ENCODE results near the gene JHY.

Gene JHY

GRCh38 chr11:122871302-122871701 lies 11.3 kb upstream of the JHY start:
- DNase-seq (ENCODE audit: low read depth): no peak

GRCh38 chr11:122872046-122872445 lies 10.5 kb upstream of the JHY start:
- no peak for DNase-seq (ENCODE audit: low read depth)

- DNase-seq (ENCODE audit: low read depth): no peak
Observed at GRCh38 chr11:122874991-122875390, 7.6 kb upstream of the JHY start.

GRCh38 chr11:122877732-122878131 lies 4.8 kb upstream of the JHY start:
- DNase-seq (ENCODE audit: low read depth): no peak

- no peak for DNase-seq (ENCODE audit: low read depth)
Observed at GRCh38 chr11:122879785-122880184, 2.8 kb upstream of the JHY start.

GRCh38 chr11:122882857-122883645 lies 492 bp downstream of the JHY start:
- DNase-seq (ENCODE audit: low read depth): peak; percentile 72

GRCh38 chr11:122883646-122883979 lies 1.1 kb downstream of the JHY start:
- no peak for DNase-seq (ENCODE audit: low read depth)

- no peak for DNase-seq (ENCODE audit: low read depth)
Observed at GRCh38 chr11:122888162-122888561, 5.6 kb downstream of the JHY start.

- no peak for DNase-seq (ENCODE audit: low read depth)
Observed at GRCh38 chr11:122893131-122893530, 10.6 kb downstream of the JHY start.

- no peak for DNase-seq (ENCODE audit: low read depth)
Observed at GRCh38 chr11:122895563-122895962, 13.0 kb downstream of the JHY start.

GRCh38 chr11:122897606-122898210 lies 15.1 kb downstream of the JHY start:
- DNase-seq (ENCODE audit: low read depth): peak; percentile 85

GRCh38 chr11:122898799-122899198 lies 16.2 kb downstream of the JHY start:
- no peak for DNase-seq (ENCODE audit: low read depth)

- no peak for DNase-seq (ENCODE audit: low read depth)
Observed at GRCh38 chr11:122900587-122901202, 18.1 kb downstream of the JHY start.

GRCh38 chr11:122902951-122903350 lies 20.4 kb downstream of the JHY start:
- DNase-seq (ENCODE audit: low read depth): no peak

- DNase-seq (ENCODE audit: low read depth): peak; percentile 37
Observed at GRCh38 chr11:122910775-122911174, 28.2 kb downstream of the JHY start.

- peak; percentile 50 for DNase-seq (ENCODE audit: low read depth)
Observed at GRCh38 chr11:122917311-122917710, 34.8 kb downstream of the JHY start.

- DNase-seq (ENCODE audit: low read depth): no peak
Observed at GRCh38 chr11:122918734-122919133, 36.2 kb downstream of the JHY start.

- DNase-seq (ENCODE audit: low read depth): no peak
Observed at GRCh38 chr11:122920579-122920978, 38.0 kb downstream of the JHY start.

GRCh38 chr11:122922893-122923292 lies 40.3 kb downstream of the JHY start:
- DNase-seq (ENCODE audit: low read depth): no peak

- DNase-seq (ENCODE audit: low read depth): no peak
Observed at GRCh38 chr11:122923302-122923701, 40.7 kb downstream of the JHY start.

GRCh38 chr11:122931510-122931909 lies 49.0 kb downstream of the JHY start:
- DNase-seq (ENCODE audit: low read depth): no peak

- no peak for DNase-seq (ENCODE audit: low read depth)
Observed at GRCh38 chr11:122933416-122933815, 50.9 kb downstream of the JHY start.

GRCh38 chr11:122937983-122938382 lies 55.4 kb downstream of the JHY start:
- DNase-seq (ENCODE audit: low read depth): no peak
